Neuronal stem cell (in vitro differentiated cells): Measurements from ENCODE around the gene ORMDL3.
A peak's percentile ranks its signal among the peaks of the same experiment; 100 is the strongest.

Experiments used
- DNase-seq: peaks from one replicate; pipeline ENCODE4 v3.0.0-alpha.2; 2013; ENCODE audit warnings: low spot score
- H2AFZ ChIP-seq: one replicate; pipeline ENCODE4 v1.6.1; 2013; ENCODE audit warnings: mild to moderate bottlenecking, low read length, inconsistent platforms
- H2AK5ac ChIP-seq: 2 replicates; pipeline ENCODE4 v1.6.1; 2013; ENCODE audit warnings: low read depth, mild to moderate bottlenecking, inconsistent platforms, low read length, moderate library complexity, mixed read lengths
- H2BK120ac ChIP-seq: 2 replicates; pipeline ENCODE4 v1.6.1; 2013; ENCODE audit warnings: low read depth, mild to moderate bottlenecking, inconsistent platforms, low read length, moderate library complexity, mixed read lengths
- H2BK12ac ChIP-seq: one replicate; pipeline ENCODE4 v1.6.1; 2013; ENCODE audit warnings: low read length, inconsistent platforms
- H2BK15ac ChIP-seq: 2 replicates; pipeline ENCODE4 v1.6.1; 2013; ENCODE audit warnings: mild to moderate bottlenecking, low read length, inconsistent platforms, mixed read lengths
- H2BK5ac ChIP-seq: one replicate; pipeline ENCODE4 v1.6.1; 2013; ENCODE audit warnings: inconsistent platforms, mild to moderate bottlenecking, low read length, moderate library complexity
- H3K14ac ChIP-seq: one replicate; pipeline ENCODE4 v1.6.1; 2013; ENCODE audit warnings: low read length, inconsistent platforms
- H3K18ac ChIP-seq: 2 replicates; pipeline ENCODE4 v1.6.1; 2013; ENCODE audit warnings: low read length, inconsistent platforms
- H3K23ac ChIP-seq: 2 replicates; pipeline ENCODE4 v1.6.1; 2013; ENCODE audit warnings: low read depth, mild to moderate bottlenecking, mixed read lengths, low read length, inconsistent platforms; ENCODE audit not compliant: poor library complexity
- H3K27ac ChIP-seq: replicated peaks from 3 replicates; pipeline ENCODE4 v1.5.1; 2013; ENCODE audit warnings: low read length, inconsistent platforms
- H3K27me3 ChIP-seq, 3 experiments: 2 replicates each; pipeline ENCODE4 v1.6.1; 2013; ENCODE audit warnings: low read length in 3 of 3, mild to moderate bottlenecking in 2 of 3, inconsistent platforms in 1 of 3, low read depth in 1 of 3, mixed read lengths in 1 of 3, moderate library complexity in 1 of 3; ENCODE audit not compliant: control insufficient read depth in 3 of 3, insufficient read depth in 3 of 3
- H3K36me3 ChIP-seq, 2 donors: replicated peaks in 1 of 2; 2 replicates each; pipeline ENCODE4 v1.6.1; 2013; ENCODE audit warnings: low read length in 2 of 2; ENCODE audit not compliant: control insufficient read depth in 2 of 2, insufficient read depth in 2 of 2
- H3K4ac ChIP-seq: 2 replicates; pipeline ENCODE4 v1.6.1; 2013; ENCODE audit warnings: inconsistent platforms, mild to moderate bottlenecking, low read length, moderate library complexity
- H3K4me1 ChIP-seq, 2 donors: 1 replicate in 1 of 2; 2 replicates in 1 of 2; pipeline ENCODE4 v1.6.1; 2013; ENCODE audit warnings: low read length in 2 of 2, low read depth in 1 of 2; ENCODE audit not compliant: control insufficient read depth in 2 of 2, insufficient read depth in 1 of 2
- H3K4me2 ChIP-seq: one replicate; pipeline ENCODE4 v1.6.1; 2013; ENCODE audit warnings: mild to moderate bottlenecking, low read length, inconsistent platforms; ENCODE audit not compliant: insufficient read depth, poor library complexity, severe bottlenecking
- H3K4me3 ChIP-seq, 2 donors: 2 replicates each; pipeline ENCODE4 v1.5.1; 2013; ENCODE audit warnings: low read length in 2 of 2, mild to moderate bottlenecking in 2 of 2, inconsistent platforms in 1 of 2, moderate library complexity in 1 of 2
- H3K79me1 ChIP-seq: one replicate; pipeline ENCODE4 v1.6.1; 2013; ENCODE audit warnings: low read depth, mild to moderate bottlenecking, inconsistent platforms, low read length, moderate library complexity
- H3K9ac ChIP-seq: one replicate; pipeline ENCODE4 v1.6.1; 2013; ENCODE audit warnings: mild to moderate bottlenecking, low read depth, low read length, inconsistent platforms; ENCODE audit not compliant: poor library complexity
- H3K9me3 ChIP-seq, 2 donors: replicated peaks in 1 of 2; 2 replicates each; pipeline versions ENCODE3 to v1.6.1; 2013; ENCODE audit warnings: low read length in 2 of 2, mild to moderate bottlenecking in 2 of 2, inconsistent platforms in 1 of 2, low read depth in 1 of 2, mixed read lengths in 1 of 2, moderate library complexity in 1 of 2; ENCODE audit not compliant: control insufficient read depth in 2 of 2, insufficient read depth in 1 of 2
- H4K8ac ChIP-seq: one replicate; pipeline ENCODE4 v1.6.1; 2013; ENCODE audit warnings: low read depth, mild to moderate bottlenecking, inconsistent platforms, low read length, moderate library complexity
- H4K91ac ChIP-seq: one replicate; pipeline ENCODE4 v1.6.1; 2013; ENCODE audit warnings: low read length, low read depth, mild to moderate bottlenecking, inconsistent platforms; ENCODE audit not compliant: poor library complexity
- WGBS, 2 donors: extraction: QIAGEN DNeasy Blood & Tissue Kit; methylation state at CpG; one replicate each; pipeline ENCODE4 v1.1.7; 2013; ENCODE audit warnings: missing lambda C conversion rate in 2 of 2, mixed read lengths in 1 of 2; ENCODE audit not compliant: insufficient read length in 2 of 2, insufficient replicate concordance in 1 of 2; ENCODE audit errors: extremely low coverage in 2 of 2; 5-methylcytosine and 5-hydroxymethylcytosine counted together

Gene ORMDL3

GRCh38 chr17:39962642-39963220 is 35.3 kb upstream of the ORMDL3 start, which contains the start of gene GSDMA:
Gene GSDMA (plus strand): TSS chr17:39963004. CDS start chr17:39965688, 2,684 bp downstream.
- H3K79me1 ChIP-seq: no peaks in the 10 kb centered on the region
- no CpG with 5 or more reads among the region's 6 CpGs for WGBS, 2 donors
- peaks cover 1 to 2% of the 10 kb centered on the region in 2 donors for H3K4me1 ChIP-seq

GRCh38 chr17:39960524-39961041 is 33.2 kb upstream of the ORMDL3 start:
- no peak overlapping the region for H2BK5ac ChIP-seq
- no peak overlapping the region for H3K4me3 ChIP-seq
- H2BK120ac ChIP-seq: no peak overlapping the region
- no peaks in the 10 kb centered on the region for H3K79me1 ChIP-seq
- H3K4ac ChIP-seq: no peak overlapping the region
- no peak overlapping the region for H3K9ac ChIP-seq
- no peak overlapping the region for H2AFZ ChIP-seq
- no peak overlapping the region for H3K18ac ChIP-seq
- H3K4me1 ChIP-seq: peaks cover 1 to 2% of the 10 kb centered on the region in 2 donors
- no peak overlapping the region for H3K4me2 ChIP-seq
- H3K27ac ChIP-seq: no peak overlapping the region
- H3K23ac ChIP-seq: no peak overlapping the region
- DNase-seq: no peak
- H3K9me3 ChIP-seq: no peaks in the 10 kb centered on the region
- no CpG with 5 or more reads among the region's 8 CpGs for WGBS, 2 donors
- no peak overlapping the region for H2AK5ac ChIP-seq
- no peak overlapping the region for H3K14ac ChIP-seq
- no peaks in the 10 kb centered on the region for H3K36me3 ChIP-seq
- no peak overlapping the region for H2BK15ac ChIP-seq
- no peak overlapping the region for H4K8ac ChIP-seq
- no peak overlapping the region for H2BK12ac ChIP-seq
- no peak overlapping the region for H4K91ac ChIP-seq
- H3K27me3 ChIP-seq: peaks cover 0 to 17% (median 0%) of the 10 kb centered on the region in 3 experiments

More at GRCh38 chr17:39962642-39963220, 35.3 kb upstream of the ORMDL3 start, which contains the start of gene GSDMA:
- Histone ChIP-seq H2BK15ac (no peak within 1 kb of the TSS), H3K9me3 (no peaks in the 10 kb centered on the region), H2AK5ac (peak within 1 kb of the TSS; percentile 47), H4K8ac (no peak within 1 kb of the TSS), H3K4ac (no peak within 1 kb of the TSS), H3K4me2 (no peak within 1 kb of the TSS), H3K4me3 (no peak within 1 kb of the TSS), H3K18ac (peak within 1 kb of the TSS; percentile 53), H3K36me3 (no peaks in the 10 kb centered on the region), H3K14ac (peak within 1 kb of the TSS; percentile 63), H2BK12ac (no peak within 1 kb of the TSS), H3K23ac (peak within 1 kb of the TSS; percentile 37), H4K91ac (no peak within 1 kb of the TSS), H3K9ac (no peak within 1 kb of the TSS), H2BK5ac (no peak within 1 kb of the TSS), H3K27me3 (peaks cover 0 to 33% (median 0%) of the 10 kb centered on the region in 3 experiments), H3K27ac (no peak within 1 kb of the TSS), H2AFZ (no peak within 1 kb of the TSS), H2BK120ac (no peak within 1 kb of the TSS)
- DNase-seq: no peak

GRCh38 chr17:39955726-39956225 is 28.4 kb upstream of the ORMDL3 start:
- no peak overlapping the region for H2BK5ac ChIP-seq
- H3K4me1 ChIP-seq: peaks cover 5 to 12% of the 10 kb centered on the region in 2 donors
- H3K36me3 ChIP-seq: no peaks in the 10 kb centered on the region
- H2BK15ac ChIP-seq: no peak overlapping the region
- no peak overlapping the region for H3K4ac ChIP-seq
- H4K91ac ChIP-seq: no peak overlapping the region
- no peak overlapping the region for H3K27ac ChIP-seq
- H2AK5ac ChIP-seq: no peak overlapping the region
- no peak for DNase-seq
- no peak overlapping the region for H3K9ac ChIP-seq
- H3K9me3 ChIP-seq: no peaks in the 10 kb centered on the region
- no peaks in the 10 kb centered on the region for H3K79me1 ChIP-seq
- no peak overlapping the region for H3K4me3 ChIP-seq
- H3K4me2 ChIP-seq: no peak overlapping the region
- H3K23ac ChIP-seq: no peak overlapping the region
- no peak overlapping the region for H2AFZ ChIP-seq
- H2BK12ac ChIP-seq: no peak overlapping the region
- H3K27me3 ChIP-seq: peaks cover 0 to 14% (median 7%) of the 10 kb centered on the region in 3 experiments
- no peak overlapping the region for H2BK120ac ChIP-seq
- WGBS, 2 donors: no CpG with 5 or more reads among the region's 4 CpGs
- H3K14ac ChIP-seq: no peak overlapping the region
- H3K18ac ChIP-seq: no peak overlapping the region
- no peak overlapping the region for H4K8ac ChIP-seq

GRCh38 chr17:39954876-39955275 is 27.5 kb upstream of the ORMDL3 start:
- no peak overlapping the region for H3K9ac ChIP-seq
- no peak overlapping the region for H3K14ac ChIP-seq
- H3K4me3 ChIP-seq: no peak overlapping the region
- H3K27ac ChIP-seq: no peak overlapping the region
- peaks cover 0 to 8% (median 7%) of the 10 kb centered on the region in 3 experiments for H3K27me3 ChIP-seq
- no peaks in the 10 kb centered on the region for H3K79me1 ChIP-seq
- peak overlapping the region; percentile 46 for H3K23ac ChIP-seq
- H3K36me3 ChIP-seq: no peaks in the 10 kb centered on the region
- no peak overlapping the region for H3K4me2 ChIP-seq
- no CpG with 5 or more reads among the region's 4 CpGs for WGBS, 2 donors
- peak overlapping the region; percentile 67 for H2BK5ac ChIP-seq
- no peak overlapping the region for H4K91ac ChIP-seq
- no peak overlapping the region for H2AFZ ChIP-seq
- peak overlapping the region; percentile 97 for H2BK15ac ChIP-seq
- H3K18ac ChIP-seq: peak overlapping the region; percentile 77
- H3K4ac ChIP-seq: no peak overlapping the region
- H2BK12ac ChIP-seq: peak overlapping the region; percentile 16
- no peaks in the 10 kb centered on the region for H3K9me3 ChIP-seq
- peak overlapping the region; percentile 72 for H4K8ac ChIP-seq
- H2AK5ac ChIP-seq: peak overlapping the region; percentile 34
- H2BK120ac ChIP-seq: no peak overlapping the region
- no peak for DNase-seq
- peaks cover 5 to 12% of the 10 kb centered on the region in 2 donors for H3K4me1 ChIP-seq
